GM12892 (cell line): ENCODE measurements around the gene CSNK2A1.

Experiments
- POLR2A ChIP-seq: IDR thresholded peaks from 2 replicates; pipeline ENCODE4 v1.6.1; 2011; ENCODE audit warnings: low read depth, low read length, control low read depth
- POLR2AphosphoS5 ChIP-seq: IDR thresholded peaks from 2 replicates; pipeline ENCODE4 v1.6.1; 2011; ENCODE audit warnings: low read depth, low read length, control low read depth
- TAF1 ChIP-seq: IDR thresholded peaks from 2 replicates; pipeline ENCODE4 v1.6.1; 2011; ENCODE audit warnings: low read depth, mild to moderate bottlenecking, control low read depth, low read length, borderline replicate concordance

DNA sequence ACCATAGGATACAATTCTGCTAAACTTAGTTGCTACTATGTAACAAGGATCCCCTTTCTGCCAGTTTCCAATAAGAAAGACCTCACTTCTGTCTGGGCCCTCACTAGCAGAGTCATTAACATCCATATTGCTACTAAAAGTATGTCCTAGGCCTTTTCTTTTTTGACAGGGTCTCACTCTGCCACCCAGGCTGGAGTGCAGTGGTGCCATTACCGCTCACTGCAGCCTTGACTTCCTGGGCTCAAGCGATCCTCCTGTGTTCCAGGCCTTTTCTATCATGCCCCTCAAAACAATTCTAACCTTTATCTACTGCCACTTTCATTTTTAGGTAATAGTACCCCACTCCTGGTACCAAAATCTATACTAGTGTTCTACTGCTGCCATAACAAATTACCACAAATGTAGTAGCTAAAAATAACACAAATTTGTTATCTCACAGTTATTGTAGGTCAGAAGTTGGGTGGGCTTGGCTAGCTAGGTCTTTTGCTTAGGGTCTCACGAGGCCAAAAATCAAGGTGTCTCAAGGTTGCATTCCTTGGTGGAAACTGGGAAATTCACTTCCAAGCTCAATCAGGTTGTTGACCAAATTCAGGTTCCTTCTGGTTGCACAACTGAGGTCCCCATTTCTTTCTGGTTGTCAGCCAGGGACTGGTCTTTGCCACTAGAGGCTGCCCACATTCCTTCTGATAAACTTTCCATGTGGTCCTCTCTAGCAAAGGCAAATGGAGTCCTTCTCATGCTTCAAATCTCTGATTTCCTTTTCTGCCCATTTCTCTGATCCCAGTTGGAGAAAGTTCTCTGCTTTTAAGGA, 3.0 kb downstream of the CSNK2A1 start:
- no peak for TF ChIP-seq TAF1
- TF ChIP-seq POLR2A: no peak
- no peak for TF ChIP-seq POLR2AphosphoS5
